NB4 (cell line): ENCODE results near the gene LINGO1.

Experiments
- DNase-seq: peaks from one replicate; pipeline ENCODE4 v3.0.0; 2010; ENCODE audit warnings: low read depth
- H3K4me3 ChIP-seq: one replicate; pipeline ENCODE4 v1.5.1; 2011; ENCODE audit warnings: mild to moderate bottlenecking, low read depth, low read length, moderate library complexity
- MYC ChIP-seq: IDR thresholded peaks from 2 replicates; pipeline ENCODE4 v1.6.1; 2011; ENCODE audit warnings: low read depth, low read length
- POLR2A ChIP-seq: IDR thresholded peaks from 2 replicates; pipeline ENCODE4 v1.6.1; 2011; ENCODE audit warnings: mild to moderate bottlenecking; ENCODE audit not compliant: insufficient read length; ENCODE audit errors: extremely low read depth
- TF ChIP-seq, protein P1 (sequence below): IDR thresholded peaks from one replicate; pipeline ENCODE4 v1.5.1; 2012; ENCODE audit warnings: low read depth, low read length
- TF ChIP-seq, protein P2 (sequence below): IDR thresholded peaks from 2 replicates; pipeline ENCODE4 v1.6.1; 2011; ENCODE audit warnings: low read depth, low read length

Gene LINGO1

DNA sequence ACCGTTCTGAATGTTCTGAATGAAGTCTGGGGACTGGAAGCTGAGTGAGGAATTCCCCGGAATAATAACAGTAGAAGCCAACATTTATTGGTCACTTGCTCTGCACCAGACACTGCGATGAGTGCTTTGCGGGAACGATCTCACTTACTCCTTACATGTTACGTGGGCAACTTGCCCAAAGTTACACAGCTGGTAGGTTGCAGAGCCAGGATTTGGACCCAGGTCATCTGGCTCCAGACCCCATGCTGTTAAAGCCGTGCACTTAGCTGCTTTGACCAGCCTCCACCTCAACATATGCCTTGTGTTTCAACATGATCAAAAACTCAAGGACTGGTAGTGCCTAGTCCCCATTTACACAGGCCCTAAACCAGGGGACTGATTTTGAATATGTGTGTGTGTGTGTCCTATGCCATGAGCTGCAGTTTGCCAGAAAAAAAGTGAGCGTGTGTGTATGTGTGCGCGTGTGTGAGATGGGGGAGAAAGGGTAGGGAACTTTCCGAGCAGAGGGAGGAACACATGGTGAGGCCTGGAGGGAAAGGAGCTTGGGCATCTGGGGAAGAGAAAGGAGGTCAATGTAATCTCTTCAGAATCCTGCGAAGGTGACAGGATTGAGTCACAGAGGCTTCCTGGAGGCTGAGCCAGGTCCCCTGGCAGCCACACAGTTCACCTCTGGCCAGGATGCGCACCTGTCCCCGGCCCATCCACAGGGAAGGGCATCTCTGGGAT lies 28.9 kb downstream of the LINGO1 start:
- no peak for DNase-seq
- no peak for TF ChIP-seq MYC
- no peak for TF ChIP-seq POLR2A
- TF ChIP-seq, protein P1, sequence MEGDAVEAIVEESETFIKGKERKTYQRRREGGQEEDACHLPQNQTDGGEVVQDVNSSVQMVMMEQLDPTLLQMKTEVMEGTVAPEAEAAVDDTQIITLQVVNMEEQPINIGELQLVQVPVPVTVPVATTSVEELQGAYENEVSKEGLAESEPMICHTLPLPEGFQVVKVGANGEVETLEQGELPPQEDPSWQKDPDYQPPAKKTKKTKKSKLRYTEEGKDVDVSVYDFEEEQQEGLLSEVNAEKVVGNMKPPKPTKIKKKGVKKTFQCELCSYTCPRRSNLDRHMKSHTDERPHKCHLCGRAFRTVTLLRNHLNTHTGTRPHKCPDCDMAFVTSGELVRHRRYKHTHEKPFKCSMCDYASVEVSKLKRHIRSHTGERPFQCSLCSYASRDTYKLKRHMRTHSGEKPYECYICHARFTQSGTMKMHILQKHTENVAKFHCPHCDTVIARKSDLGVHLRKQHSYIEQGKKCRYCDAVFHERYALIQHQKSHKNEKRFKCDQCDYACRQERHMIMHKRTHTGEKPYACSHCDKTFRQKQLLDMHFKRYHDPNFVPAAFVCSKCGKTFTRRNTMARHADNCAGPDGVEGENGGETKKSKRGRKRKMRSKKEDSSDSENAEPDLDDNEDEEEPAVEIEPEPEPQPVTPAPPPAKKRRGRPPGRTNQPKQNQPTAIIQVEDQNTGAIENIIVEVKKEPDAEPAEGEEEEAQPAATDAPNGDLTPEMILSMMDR, result no peak
- TF ChIP-seq, protein P2, sequence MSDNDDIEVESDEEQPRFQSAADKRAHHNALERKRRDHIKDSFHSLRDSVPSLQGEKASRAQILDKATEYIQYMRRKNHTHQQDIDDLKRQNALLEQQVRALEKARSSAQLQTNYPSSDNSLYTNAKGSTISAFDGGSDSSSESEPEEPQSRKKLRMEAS, result no peak
- no peak overlapping the region for H3K4me3 ChIP-seq

DNA sequence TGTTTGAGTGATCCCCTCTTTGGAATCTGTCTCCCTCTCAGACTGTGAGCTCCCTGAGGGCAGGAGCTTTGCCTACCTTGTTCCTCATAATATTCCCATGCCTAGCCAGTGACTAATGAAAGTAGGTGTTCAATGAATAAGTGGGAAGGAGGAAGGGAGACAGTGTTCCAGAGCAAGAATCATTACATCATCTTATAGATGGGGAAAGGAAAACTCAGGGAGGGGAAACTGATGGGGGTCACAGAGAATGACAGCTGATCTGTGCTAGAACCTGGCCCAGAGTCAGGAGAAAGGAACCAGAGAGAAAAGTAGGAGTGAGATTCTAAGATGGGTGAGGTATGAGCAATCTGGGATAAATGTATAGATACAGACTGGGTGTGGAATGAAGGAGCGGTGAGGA lies 29.9 kb downstream of the LINGO1 start:
- TF ChIP-seq, protein P1, result no peak
- TF ChIP-seq, protein P2, result no peak
- TF ChIP-seq POLR2A, result no peak
- TF ChIP-seq MYC, result no peak
- H3K4me3 ChIP-seq, result no peak overlapping the region
- DNase-seq, result no peak

DNA sequence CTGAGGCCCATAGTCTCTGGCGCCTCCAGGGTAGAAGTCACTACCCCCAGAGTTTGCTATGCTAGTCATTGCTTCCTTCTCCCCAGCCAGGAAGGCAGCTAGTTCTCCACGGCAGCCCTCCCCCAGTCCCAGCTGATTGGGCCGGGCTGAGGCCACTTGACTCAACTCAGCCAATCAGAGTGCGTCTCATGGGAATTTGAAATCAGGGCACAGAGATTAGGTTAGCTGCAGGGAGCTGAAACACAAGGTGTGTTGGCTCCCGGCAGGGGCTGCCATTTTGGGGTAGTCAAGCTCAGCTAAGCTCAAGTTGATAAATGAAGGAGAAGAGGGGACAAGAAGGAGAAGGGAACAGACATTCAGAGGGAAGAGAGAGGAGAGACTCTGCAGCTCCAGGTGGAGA lies 32.8 kb downstream of the LINGO1 start:
- DNase-seq, result peak; percentile 79
- no peak overlapping the region for H3K4me3 ChIP-seq

DNA sequence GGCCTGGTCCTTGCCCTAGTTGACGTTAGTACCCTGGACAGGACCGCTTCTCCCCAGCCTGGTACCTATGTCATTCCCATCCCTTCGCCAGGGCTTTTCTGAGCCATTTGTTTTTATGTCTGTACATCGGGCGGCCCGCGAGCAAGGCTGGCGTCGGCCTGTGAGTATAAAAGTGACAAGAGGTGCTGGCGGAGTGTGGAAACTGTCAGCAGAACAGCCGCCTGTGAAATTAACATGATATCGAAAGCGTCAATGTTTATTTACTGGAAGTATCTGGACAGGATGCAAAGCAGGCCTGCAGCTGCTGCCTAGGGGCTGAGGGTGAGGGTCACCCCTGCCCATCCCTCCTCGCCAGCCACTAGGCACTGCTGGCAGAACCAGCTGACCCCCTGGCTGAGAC lies 33.4 kb downstream of the LINGO1 start:
- DNase-seq, result no peak
- TF ChIP-seq POLR2A, result no peak
- TF ChIP-seq, protein P1, result no peak
- TF ChIP-seq, protein P2, result no peak
- no peak for TF ChIP-seq MYC
- H3K4me3 ChIP-seq, result no peak overlapping the region

More for the DNA sequence above, 32.8 kb downstream of the LINGO1 start:
- TF ChIP-seq, protein P1, result no peak
- TF ChIP-seq, protein P2, result peak; percentile 6; the same call in 1 of the 2 replicates

DNA sequence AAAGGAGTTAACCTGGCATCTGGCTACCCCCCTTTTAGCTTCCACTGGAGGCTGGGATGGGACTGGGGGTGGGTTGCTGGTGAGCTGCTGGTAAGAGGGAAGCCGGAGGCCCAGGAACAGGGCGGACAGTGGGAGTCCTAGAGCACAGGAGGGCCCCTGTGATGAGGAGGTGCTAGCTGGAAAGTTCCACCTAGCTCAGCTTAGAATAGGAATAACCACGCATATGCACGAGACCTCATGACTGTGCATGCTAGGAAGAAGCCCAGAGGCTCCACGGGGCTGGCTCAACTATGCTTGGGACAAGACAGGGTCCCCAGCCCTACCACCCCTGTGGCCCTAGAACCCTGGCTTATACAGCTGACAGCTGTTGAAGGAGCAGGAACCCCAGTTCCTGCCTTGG lies 34.1 kb downstream of the LINGO1 start:
- TF ChIP-seq POLR2A (no peak), MYC (no peak)
- TF ChIP-seq, protein P2, result no peak
- TF ChIP-seq, protein P1, result no peak
- no peak for DNase-seq
- no peak overlapping the region for H3K4me3 ChIP-seq
